ENCODE results near the gene KRTAP10-5. TPM values are rescaled to one million over a fixed set of nuclear protein-coding genes. Genes with fewer than 3 reads are reported as not detected.
"Not testable (repeated sequence)": the region's sequence is repeated elsewhere in the genome, so short reads cannot be mapped to it uniquely, and the experiment has no call there.

The KRTAP10-5 gene
- total RNA-seq, 4 donors from 2014 or later, result not detected

DNA sequence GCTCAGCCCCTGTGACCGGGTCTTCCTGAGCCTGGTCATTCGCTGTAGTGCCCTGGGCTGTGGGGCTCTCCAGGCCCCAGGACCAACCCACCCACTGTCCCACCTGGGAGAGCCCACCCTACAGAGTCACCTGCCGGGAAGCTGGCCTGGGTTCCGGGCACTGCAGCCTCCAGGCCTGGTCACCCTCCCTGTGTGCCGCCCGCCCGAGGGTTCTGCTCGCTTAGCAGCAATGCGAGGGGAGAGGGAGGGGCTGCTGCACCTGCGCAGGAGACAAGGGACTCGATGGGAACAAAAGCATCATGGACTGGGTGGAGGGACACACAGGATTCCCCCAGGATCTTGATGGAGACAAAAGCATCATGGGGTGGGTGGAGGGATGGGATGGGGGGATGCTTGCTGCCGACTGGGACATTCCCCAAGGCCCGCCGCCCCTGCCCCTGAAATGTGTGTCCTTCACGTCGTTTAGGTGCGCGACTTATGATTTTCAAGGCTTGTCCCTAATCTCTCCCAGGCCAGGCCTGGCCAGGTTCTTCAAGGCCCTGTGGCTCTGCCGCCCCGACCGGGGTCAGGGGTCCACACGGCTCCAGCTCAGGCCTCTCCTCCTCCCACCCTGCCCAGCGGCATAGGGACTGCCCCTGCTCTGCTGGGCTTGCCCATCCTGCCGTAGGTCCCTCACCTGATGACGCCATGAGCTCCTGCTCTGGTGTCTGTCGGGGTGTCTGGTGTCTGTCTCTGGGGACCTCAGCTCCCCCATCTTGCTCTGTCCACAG lies 33.2 kb upstream of the KRTAP10-5 start:
- intact Hi-C loops (cut with DNase I), result no loop called here
- DNase-seq, result no peak
- WGBS, 2 donors, result 85% methylated on average over 8 of the region's 26 CpGs; no CpG with 5 or more reads in 1 of the 2 donors

DNA sequence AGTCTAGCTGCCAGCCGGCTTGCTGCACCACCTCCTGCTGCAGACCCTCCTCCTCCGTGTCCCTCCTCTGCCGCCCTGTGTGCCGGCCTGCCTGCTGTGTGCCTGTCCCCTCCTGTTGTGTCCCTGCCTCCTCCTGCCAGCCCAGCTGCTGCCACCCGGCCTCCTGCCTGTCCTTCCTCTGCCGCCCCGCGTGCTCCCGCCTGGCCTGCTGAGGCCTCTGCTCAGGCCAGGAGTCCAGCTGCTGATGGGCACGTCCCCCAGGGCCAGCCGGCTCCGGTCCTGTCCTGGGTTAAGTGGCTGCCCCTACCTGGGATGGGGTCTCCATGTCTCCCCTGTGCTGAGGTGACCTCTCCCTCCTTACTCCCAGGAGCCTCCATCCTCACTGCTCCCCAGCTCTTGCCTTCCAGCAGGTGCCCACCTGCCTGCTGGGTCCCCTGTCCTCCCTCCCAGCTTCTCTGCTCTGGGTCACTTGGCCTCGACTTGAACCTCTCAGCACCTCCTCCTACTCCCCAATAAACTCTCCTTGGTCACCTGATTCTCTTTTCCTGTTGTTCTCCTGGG lies 32.3 kb upstream of the KRTAP10-5 start:
- Histone ChIP-seq H3K36me3 (no peaks in the 10 kb centered on the region), H3K27me3 (peaks cover 0 to 60% (median 0%) of the 10 kb centered on the region in 4 donors), H3K4me3 (no peak overlapping the region), H3K4me1 (no peaks in the 10 kb centered on the region), H3K9me3 (peaks cover 0 to 21% (median 0%) of the 10 kb centered on the region in 3 donors), H3K27ac (no peak overlapping the region)
- intact Hi-C loops (cut with DNase I), result no loop called here
- no peak for DNase-seq
- TF ChIP-seq POLR2A (IDR thresholded peaks at IDR 0.05), result no peak
- TF ChIP-seq, protein P1, sequence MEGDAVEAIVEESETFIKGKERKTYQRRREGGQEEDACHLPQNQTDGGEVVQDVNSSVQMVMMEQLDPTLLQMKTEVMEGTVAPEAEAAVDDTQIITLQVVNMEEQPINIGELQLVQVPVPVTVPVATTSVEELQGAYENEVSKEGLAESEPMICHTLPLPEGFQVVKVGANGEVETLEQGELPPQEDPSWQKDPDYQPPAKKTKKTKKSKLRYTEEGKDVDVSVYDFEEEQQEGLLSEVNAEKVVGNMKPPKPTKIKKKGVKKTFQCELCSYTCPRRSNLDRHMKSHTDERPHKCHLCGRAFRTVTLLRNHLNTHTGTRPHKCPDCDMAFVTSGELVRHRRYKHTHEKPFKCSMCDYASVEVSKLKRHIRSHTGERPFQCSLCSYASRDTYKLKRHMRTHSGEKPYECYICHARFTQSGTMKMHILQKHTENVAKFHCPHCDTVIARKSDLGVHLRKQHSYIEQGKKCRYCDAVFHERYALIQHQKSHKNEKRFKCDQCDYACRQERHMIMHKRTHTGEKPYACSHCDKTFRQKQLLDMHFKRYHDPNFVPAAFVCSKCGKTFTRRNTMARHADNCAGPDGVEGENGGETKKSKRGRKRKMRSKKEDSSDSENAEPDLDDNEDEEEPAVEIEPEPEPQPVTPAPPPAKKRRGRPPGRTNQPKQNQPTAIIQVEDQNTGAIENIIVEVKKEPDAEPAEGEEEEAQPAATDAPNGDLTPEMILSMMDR (IDR thresholded peaks at IDR 0.05), result no peak
- 15 to 91% methylated on average over 1 to 6 of the region's 13 CpGs for WGBS, 2 donors

More for the DNA sequence above, 33.2 kb upstream of the KRTAP10-5 start:
- Histone ChIP-seq H3K4me1 (no peaks in the 10 kb centered on the region), H3K27ac (no peak overlapping the region), H3K9me3 (peaks cover 0 to 21% (median 0%) of the 10 kb centered on the region in 3 donors), H3K4me3 (no peak overlapping the region), H3K27me3 (peaks cover 0 to 65% (median 0%) of the 10 kb centered on the region in 4 donors), H3K36me3 (no peaks in the 10 kb centered on the region)
- TF ChIP-seq, protein P1 (IDR thresholded peaks at IDR 0.05), result no peak
- no peak for TF ChIP-seq POLR2A (IDR thresholded peaks at IDR 0.05)

DNA sequence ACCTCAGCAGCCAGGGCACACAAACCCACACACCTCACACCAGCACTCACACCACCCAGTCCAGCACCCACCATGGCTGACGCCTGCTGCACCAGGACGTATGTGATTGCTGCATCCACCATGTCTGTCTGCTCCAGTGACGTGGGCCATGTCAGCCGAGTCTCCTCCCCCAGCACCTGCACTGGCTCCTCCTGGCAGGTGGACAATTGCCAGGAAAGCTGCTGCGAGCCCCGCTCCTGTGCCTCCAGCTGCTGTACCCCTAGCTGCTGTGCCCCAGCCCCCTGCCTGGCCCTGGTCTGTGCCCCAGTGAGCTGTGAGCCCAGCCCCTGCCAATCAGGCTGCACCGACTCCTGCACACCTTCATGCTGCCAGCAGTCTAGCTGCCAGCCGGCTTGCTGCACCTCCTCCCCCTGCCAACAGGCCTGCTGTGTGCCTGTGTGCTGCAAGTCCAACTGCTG lies 31.7 kb upstream of the KRTAP10-5 start, which contains the start of gene KRTAP10-8:
Gene KRTAP10-8 (plus strand): TSS at position 51 of the 458 bp plus-strand sequence. CDS start 22 bp downstream, at position 73.
- WGBS, 2 donors, result 80% methylated on average over 4 of the region's 8 CpGs; no CpG with 5 or more reads in 1 of the 2 donors
- DNase-seq, result no peak
- no peak within 1 kb of the TSS for H3K27ac ChIP-seq
- H3K27me3 ChIP-seq, result peaks cover 0 to 58% (median 0%) of the 10 kb centered on the region in 4 donors
- no peak within 1 kb of the TSS for H3K4me3 ChIP-seq
- peaks cover 0 to 21% (median 0%) of the 10 kb centered on the region in 3 donors for H3K9me3 ChIP-seq
- no peak for TF ChIP-seq POLR2A (IDR thresholded peaks at IDR 0.05)
- TF ChIP-seq, protein P1 (IDR thresholded peaks at IDR 0.05), result no peak
- H3K36me3 ChIP-seq, result no peaks in the 10 kb centered on the region
- no peaks in the 10 kb centered on the region for H3K4me1 ChIP-seq
- intact Hi-C loops (cut with DNase I), result no loop called here

DNA sequence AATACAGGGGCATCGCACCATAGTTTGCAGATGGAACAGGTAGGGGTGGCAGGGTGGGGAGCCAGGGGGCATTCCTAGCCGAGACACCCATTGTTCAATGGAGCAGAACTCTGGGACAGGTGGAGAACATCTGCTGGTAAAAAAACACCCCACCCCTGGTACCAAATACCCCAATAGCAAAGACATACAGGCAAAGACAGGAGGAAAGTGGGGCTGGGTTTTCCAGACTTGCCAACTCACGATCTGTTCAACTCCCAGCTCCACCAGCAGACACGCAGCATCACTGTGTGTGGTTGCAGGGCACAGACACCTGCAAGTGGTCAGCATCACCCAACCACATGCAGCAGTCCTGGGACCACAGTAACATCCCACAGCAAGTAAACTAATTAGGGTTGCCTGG lies 31.1 kb upstream of the KRTAP10-5 start:
- WGBS, 2 donors, result 65 to 72% methylated on average over 2 to 3 of the region's 4 CpGs
- intact Hi-C loops (cut with DNase I), result no loop called here

DNA sequence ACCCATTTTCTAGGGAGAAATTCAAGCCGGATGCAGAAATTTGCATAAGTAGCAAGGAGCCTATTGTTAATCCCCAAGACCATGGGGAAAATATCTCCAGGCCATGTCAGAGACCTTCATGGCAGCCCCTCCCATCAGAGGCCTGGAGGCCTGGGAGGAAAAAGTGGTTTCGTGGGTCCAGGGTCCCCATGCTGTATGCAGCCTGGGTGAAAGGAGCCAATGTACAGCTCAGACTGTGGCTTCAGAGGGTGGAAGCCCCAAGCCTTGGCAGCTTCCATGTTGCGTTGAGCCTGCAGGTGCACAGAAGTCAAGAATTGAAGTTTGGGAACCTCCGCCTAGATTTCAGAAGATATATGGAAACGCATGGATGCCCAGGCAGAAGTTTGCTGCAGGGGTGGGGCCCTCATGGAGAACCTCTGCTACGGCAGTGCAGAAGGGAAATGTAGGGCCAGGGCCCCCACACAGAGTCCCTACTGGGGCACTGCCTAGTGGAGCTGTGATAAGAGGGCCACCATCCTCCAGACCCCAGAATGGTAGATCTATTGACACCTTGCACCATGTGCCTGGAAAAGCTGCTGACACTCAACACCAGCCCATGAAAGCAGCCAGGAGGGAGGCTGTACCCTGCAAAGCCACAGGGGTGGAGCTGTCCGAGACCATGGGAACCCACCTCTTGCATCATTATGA lies 29.9 kb upstream of the KRTAP10-5 start:
- DNase-seq; intact Hi-C loops (cut with DNase I): not testable (repeated sequence)
- 83 to 94% methylated on average over 3 to 5 of the region's 7 CpGs for WGBS, 2 donors

More for the DNA sequence above, 31.1 kb upstream of the KRTAP10-5 start:
- H3K27me3 ChIP-seq, result peaks cover 0 to 57% (median 0%) of the 10 kb centered on the region in 4 donors
- DNase-seq, result no peak
- TF ChIP-seq, protein P1 (IDR thresholded peaks at IDR 0.05), result no peak
- TF ChIP-seq POLR2A (IDR thresholded peaks at IDR 0.05), result no peak
- no peak overlapping the region for H3K4me3 ChIP-seq
- no peaks in the 10 kb centered on the region for H3K36me3 ChIP-seq
- H3K4me1 ChIP-seq, result no peaks in the 10 kb centered on the region
- no peak overlapping the region for H3K27ac ChIP-seq
- peaks cover 0 to 21% (median 0%) of the 10 kb centered on the region in 3 donors for H3K9me3 ChIP-seq

More for the DNA sequence above, 29.9 kb upstream of the KRTAP10-5 start:
- H3K4me1 ChIP-seq, H3K4me3 ChIP-seq, H3K27ac ChIP-seq, H3K36me3 ChIP-seq: not testable (repeated sequence)
- Histone ChIP-seq H3K27me3 (peaks cover 0 to 51% (median 0%) of the 10 kb centered on the region in 4 donors), H3K9me3 (peaks cover 0 to 21% (median 0%) of the 10 kb centered on the region in 3 donors)
